A549 (cell line): ENCODE results near the gene NPR3.

Source experiments
- CEBPB ChIP-seq, 2 experiments: fragments of >200 bp in 1 of 2; sonication (Bioruptor Twin) in 1 of 2; formaldehyde crosslinking in 1 of 2; IDR thresholded peaks; 2 replicates each; pipeline ENCODE4 v1.6.1; 2012 to 2016
- CHD2 ChIP-seq: fragments of 150-350 bp; IDR thresholded peaks from 2 replicates; pipeline ENCODE4 v1.6.1; 2014; ENCODE audit warnings: low read length; ENCODE audit not compliant: partially characterized antibody
- JUN ChIP-seq, 2 experiments: fragments of >200 bp; sonication (Bioruptor Twin); formaldehyde crosslinking; IDR thresholded peaks; 2 replicates in 1 of 2; 3 replicates in 1 of 2; pipeline ENCODE4 v1.6.1; 2016 to 2017
- PHF8 ChIP-seq: fragments of 200-600 bp; sonication (generic); IDR thresholded peaks from 2 replicates; pipeline ENCODE4 v1.6.1; 2016; ENCODE audit warnings: low read depth, mild to moderate bottlenecking, antibody characterized with exemption, moderate library complexity, borderline replicate concordance
- RFX5 ChIP-seq: fragments of 450-650 bp; IDR thresholded peaks from 2 replicates; pipeline ENCODE4 v1.7.1; 2014; ENCODE audit warnings: antibody characterized with exemption, mild to moderate bottlenecking, moderate library complexity
- RNF2 ChIP-seq: fragments of 200-600 bp; sonication (generic); IDR thresholded peaks from 2 replicates; pipeline ENCODE4 v1.6.1; 2016; ENCODE audit warnings: low read depth, mild to moderate bottlenecking, antibody characterized with exemption, moderate library complexity, borderline replicate concordance
- TF ChIP-seq, protein P1 (sequence below): fragments of >200 bp; sonication (Bioruptor Twin); formaldehyde crosslinking; IDR thresholded peaks from 3 replicates; pipeline ENCODE4 v1.5.1; 2016

DNA sequence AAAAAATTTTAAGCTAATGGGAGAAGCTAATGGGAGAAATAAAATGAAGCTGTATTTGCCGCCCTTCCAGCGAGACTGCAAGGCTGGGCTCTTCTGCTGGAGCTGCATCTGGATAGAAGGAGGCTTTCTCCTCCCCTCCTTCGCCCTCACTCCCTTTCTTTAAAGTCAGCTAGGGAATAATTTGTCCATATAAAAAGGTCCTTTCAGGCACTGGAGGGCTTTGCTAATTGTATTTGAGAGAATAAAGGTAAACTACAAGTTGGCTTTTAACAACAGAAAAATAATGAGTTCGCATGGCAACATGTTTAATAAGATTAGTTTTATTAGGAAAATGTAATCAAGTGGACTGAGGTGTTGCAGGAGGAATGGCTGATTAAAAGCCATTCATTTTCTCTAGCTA lies 41.3 kb downstream of the NPR3 start:
- no peak for TF ChIP-seq RFX5
- TF ChIP-seq, protein P1, sequence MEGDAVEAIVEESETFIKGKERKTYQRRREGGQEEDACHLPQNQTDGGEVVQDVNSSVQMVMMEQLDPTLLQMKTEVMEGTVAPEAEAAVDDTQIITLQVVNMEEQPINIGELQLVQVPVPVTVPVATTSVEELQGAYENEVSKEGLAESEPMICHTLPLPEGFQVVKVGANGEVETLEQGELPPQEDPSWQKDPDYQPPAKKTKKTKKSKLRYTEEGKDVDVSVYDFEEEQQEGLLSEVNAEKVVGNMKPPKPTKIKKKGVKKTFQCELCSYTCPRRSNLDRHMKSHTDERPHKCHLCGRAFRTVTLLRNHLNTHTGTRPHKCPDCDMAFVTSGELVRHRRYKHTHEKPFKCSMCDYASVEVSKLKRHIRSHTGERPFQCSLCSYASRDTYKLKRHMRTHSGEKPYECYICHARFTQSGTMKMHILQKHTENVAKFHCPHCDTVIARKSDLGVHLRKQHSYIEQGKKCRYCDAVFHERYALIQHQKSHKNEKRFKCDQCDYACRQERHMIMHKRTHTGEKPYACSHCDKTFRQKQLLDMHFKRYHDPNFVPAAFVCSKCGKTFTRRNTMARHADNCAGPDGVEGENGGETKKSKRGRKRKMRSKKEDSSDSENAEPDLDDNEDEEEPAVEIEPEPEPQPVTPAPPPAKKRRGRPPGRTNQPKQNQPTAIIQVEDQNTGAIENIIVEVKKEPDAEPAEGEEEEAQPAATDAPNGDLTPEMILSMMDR, result no peak
- TF ChIP-seq JUN (IDR thresholded peaks at IDR 0.05), result no peak
- TF ChIP-seq RNF2, result no peak
- TF ChIP-seq CEBPB (IDR thresholded peaks at IDR 0.05), result no peak
- no peak for TF ChIP-seq CHD2
- TF ChIP-seq PHF8, result no peak
